IPS-18a (cell line): ENCODE results near the gene PVR.
"Not testable (repeated sequence)": the region's sequence is repeated elsewhere in the genome, so short reads cannot be mapped to it uniquely, and the experiment has no call there.

Experiments
- H3K27ac ChIP-seq: one replicate; pipeline ENCODE4 v1.5.1; 2013; ENCODE audit warnings: low read length
- H3K27me3 ChIP-seq: one replicate; pipeline ENCODE4 v1.6.1; 2013; ENCODE audit warnings: mild to moderate bottlenecking, low read length; ENCODE audit not compliant: control insufficient read depth, insufficient read depth
- H3K36me3 ChIP-seq: one replicate; pipeline ENCODE4 v1.6.1; 2013; ENCODE audit warnings: low read depth, low read length; ENCODE audit not compliant: control insufficient read depth
- H3K4me1 ChIP-seq: one replicate; pipeline ENCODE4 v1.6.1; 2013; ENCODE audit warnings: low read depth, low read length; ENCODE audit not compliant: control insufficient read depth
- H3K4me3 ChIP-seq: one replicate; pipeline ENCODE4 v1.5.1; 2013; ENCODE audit warnings: low read length
- H3K9ac ChIP-seq: one replicate; pipeline ENCODE4 v1.6.1; 2013; ENCODE audit warnings: mild to moderate bottlenecking, low read length, moderate library complexity
- H3K9me3 ChIP-seq: one replicate; pipeline ENCODE4 v1.6.1; 2013; ENCODE audit warnings: low read depth, low read length; ENCODE audit not compliant: control insufficient read depth

The PVR gene

GRCh38 chr19:44709434-44710266 is 65.9 kb downstream of the PVR start:
- H3K27me3 ChIP-seq, H3K27ac ChIP-seq, H3K9ac ChIP-seq, H3K36me3 ChIP-seq, H3K4me3 ChIP-seq, H3K9me3 ChIP-seq, H3K4me1 ChIP-seq: not testable (repeated sequence)

GRCh38 chr19:44710483-44710882 is 66.8 kb downstream of the PVR start:
- H3K4me3 ChIP-seq = no peak overlapping the region
- no peak overlapping the region for H3K9ac ChIP-seq
- no peak overlapping the region for H3K27ac ChIP-seq
- no peaks in the 10 kb centered on the region for H3K36me3 ChIP-seq
- no peaks in the 10 kb centered on the region for H3K4me1 ChIP-seq
- no peaks in the 10 kb centered on the region for H3K9me3 ChIP-seq
- H3K27me3 ChIP-seq = no peaks in the 10 kb centered on the region

DNA sequence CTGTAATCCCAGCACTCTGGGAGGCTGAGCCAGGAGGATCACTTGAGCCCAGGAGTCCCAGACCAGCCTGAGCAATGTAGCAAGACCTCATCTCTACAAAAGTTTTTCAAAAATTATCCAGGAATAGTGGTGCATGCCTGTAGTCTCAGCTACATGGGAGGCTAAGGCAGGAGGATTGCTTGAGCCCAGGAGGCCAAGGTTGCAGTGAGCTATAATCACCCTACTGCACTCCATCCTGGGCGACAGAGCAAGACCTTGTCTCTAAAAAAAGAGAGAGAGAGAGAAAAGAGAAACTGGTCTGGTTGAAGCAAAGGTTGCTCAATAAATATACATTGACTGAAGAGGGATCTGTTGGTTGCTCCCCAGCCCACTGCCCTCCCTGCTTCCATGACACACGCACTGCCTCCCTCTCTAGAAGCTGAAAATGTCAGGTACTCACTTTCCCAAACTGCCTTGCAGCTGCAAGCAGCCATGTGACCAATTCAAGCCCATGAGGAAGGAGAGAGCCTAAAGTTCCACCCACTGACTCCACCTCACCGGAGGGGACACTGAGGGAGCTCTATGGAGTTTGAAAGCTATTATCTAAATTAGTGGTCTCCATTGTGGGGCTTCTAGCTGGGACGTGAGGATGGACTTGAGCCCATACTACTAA is 69.3 kb downstream of the PVR start:
- no peak overlapping the region for H3K27ac ChIP-seq

More for the DNA sequence above, 69.3 kb downstream of the PVR start:
- H3K9ac ChIP-seq = no peak overlapping the region
- H3K4me3 ChIP-seq = no peak overlapping the region
- no peaks in the 10 kb centered on the region for H3K9me3 ChIP-seq
- H3K27me3 ChIP-seq = no peaks in the 10 kb centered on the region
- H3K4me1 ChIP-seq = no peaks in the 10 kb centered on the region
- no peaks in the 10 kb centered on the region for H3K36me3 ChIP-seq
